Immature natural killer cell (primary cell): Measurements from ENCODE around the gene SNRNP35. TPM values are rescaled to one million over a fixed set of nuclear protein-coding genes. Genes with fewer than 3 reads are reported as not detected.
"Not testable (repeated sequence)": the region's sequence is repeated elsewhere in the genome, so short reads cannot be mapped to it uniquely, and the experiment has no call there.

Experiments
- DNase-seq, 3 donors: peaks; one replicate each; pipeline ENCODE4 v3.0.0; 2022; ENCODE audit warnings: mixed read lengths in 1 of 3
- H3K27ac Mint-ChIP-seq, 6 donors: one replicate each; pipeline ENCODE4 v1.8.0; 2020; ENCODE audit warnings: mixed read lengths in 6 of 6, mild to moderate bottlenecking in 5 of 6, inconsistent platforms in 4 of 6, moderate library complexity in 3 of 6
- H3K27me3 Mint-ChIP-seq, 3 donors: one replicate each; pipeline ENCODE4 v1.8.0; 2020 to 2021; ENCODE audit warnings: low read depth in 3 of 3, mild to moderate bottlenecking in 3 of 3, mixed read lengths in 3 of 3, moderate library complexity in 3 of 3, inconsistent platforms in 1 of 3
- H3K36me3 Mint-ChIP-seq, 3 donors: one replicate each; pipeline ENCODE4 v1.8.0; 2020; ENCODE audit warnings: mixed read lengths in 3 of 3, inconsistent platforms in 2 of 3, mild to moderate bottlenecking in 2 of 3
- H3K4me1 Mint-ChIP-seq, 2 donors: one replicate each; pipeline ENCODE4 v1.8.0; 2020; ENCODE audit warnings: inconsistent platforms in 2 of 2, mild to moderate bottlenecking in 2 of 2, mixed read lengths in 2 of 2, moderate library complexity in 1 of 2
- H3K4me3 Mint-ChIP-seq, 5 donors: one replicate each; pipeline ENCODE4 v1.8.0; 2020; ENCODE audit warnings: mild to moderate bottlenecking in 5 of 5, mixed read lengths in 5 of 5, inconsistent platforms in 3 of 5, moderate library complexity in 3 of 5
- H3K9me3 Mint-ChIP-seq, 6 donors: one replicate each; pipeline ENCODE4 v1.8.0; 2020; ENCODE audit warnings: mild to moderate bottlenecking in 6 of 6, mixed read lengths in 6 of 6, inconsistent platforms in 4 of 6, moderate library complexity in 3 of 6
- polyA plus RNA-seq, 3 donors: library from polyadenylated mRNA; unstranded; fragments of 300-500 nt; fragmentation: Illumina TruSeq; gene quantifications; one replicate each; pipeline ENCODE4 v1.2.3, GENCODE V29; 2021

Gene SNRNP35
- polyA plus RNA-seq, 3 donors from 2014 or later, result 26.2 to 42.3 (median 37.8) TPM

DNA sequence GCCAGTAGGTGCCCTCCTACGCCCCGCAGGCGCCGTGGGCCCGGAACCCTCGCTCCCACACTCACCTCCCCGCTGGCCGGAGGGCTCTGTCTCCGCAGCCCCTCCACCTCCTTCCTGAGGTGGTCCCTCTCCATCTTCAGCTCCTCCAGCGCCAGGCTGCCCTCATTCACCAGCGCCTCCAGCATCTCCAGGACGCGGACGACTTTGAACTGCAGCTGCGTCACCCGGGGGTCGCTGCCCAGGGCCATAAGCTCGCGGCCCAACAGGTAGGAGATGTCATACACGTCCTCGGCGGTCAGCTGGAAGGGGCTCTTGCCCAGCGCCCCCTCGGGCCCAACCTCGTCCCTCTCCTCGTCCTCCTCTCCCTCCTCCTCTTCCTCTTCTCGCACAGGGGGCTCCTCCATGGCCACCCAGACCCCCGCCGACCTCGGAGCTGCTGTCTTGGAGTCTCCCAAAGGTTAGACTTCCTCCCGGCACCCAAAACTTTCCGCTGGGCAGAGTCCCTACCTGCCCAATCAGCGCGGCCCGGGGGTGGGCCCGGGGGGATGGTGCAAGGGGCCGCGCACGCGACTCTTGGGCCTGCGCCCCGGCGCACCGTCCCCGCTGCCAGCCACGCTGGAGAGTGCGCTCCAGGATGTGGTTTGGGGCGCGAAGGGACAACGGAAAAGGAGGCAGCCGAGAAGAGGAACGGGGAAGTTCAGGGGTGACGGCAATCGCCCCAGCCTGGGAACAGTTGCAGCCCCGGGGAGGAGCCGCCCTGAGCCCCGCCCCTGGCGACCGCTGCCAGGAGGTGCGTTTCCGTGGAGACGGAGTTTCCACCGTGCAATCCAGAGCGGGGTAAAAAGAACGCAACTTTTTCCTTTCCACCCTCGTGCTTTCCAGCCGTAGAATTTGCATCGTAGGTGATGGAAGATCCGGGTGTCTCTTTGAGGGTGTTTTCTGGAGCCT lies 21.6 kb upstream of the SNRNP35 start, which contains the start of gene RILPL2:
RILPL2 (minus strand) TSS at position 668 of the 948 bp plus-strand sequence; CDS start at position 404, 264 bp downstream.
- peaks cover 2 to 8% (median 4%) of the 10 kb centered on the region in 3 donors for H3K27me3 Mint-ChIP-seq
- H3K4me1 Mint-ChIP-seq, result peaks cover 41 to 47% of the 10 kb centered on the region in 2 donors
- H3K4me3 Mint-ChIP-seq, result peak within 1 kb of the TSS; percentile 92 to 96 (median 94)
- no peaks in the 10 kb centered on the region for H3K9me3 Mint-ChIP-seq
- H3K27ac Mint-ChIP-seq, result peak within 1 kb of the TSS; percentile 82 to 95 (median 90)
- DNase-seq, result peak; percentile 85 to 88 (median 85)
- H3K36me3 Mint-ChIP-seq, result peaks cover 0 to 1% (median 0%) of the 10 kb centered on the region in 3 donors

- DNase-seq, result no peak
- peak overlapping the region in 1 of 6 donors; percentile 6 for H3K27ac Mint-ChIP-seq
- H3K4me1 Mint-ChIP-seq, result peaks cover 6 to 7% of the 10 kb centered on the region in 2 donors
- H3K27me3 Mint-ChIP-seq, result peaks cover 0 to 7% (median under 1%) of the 10 kb centered on the region in 3 donors
- no peaks in the 10 kb centered on the region for H3K36me3 Mint-ChIP-seq
- H3K9me3 Mint-ChIP-seq, result no peaks in the 10 kb centered on the region
- no peak overlapping the region for H3K4me3 Mint-ChIP-seq
Observed at GRCh38 chr12:123441523-123442164, 16.3 kb upstream of the SNRNP35 start.

DNA sequence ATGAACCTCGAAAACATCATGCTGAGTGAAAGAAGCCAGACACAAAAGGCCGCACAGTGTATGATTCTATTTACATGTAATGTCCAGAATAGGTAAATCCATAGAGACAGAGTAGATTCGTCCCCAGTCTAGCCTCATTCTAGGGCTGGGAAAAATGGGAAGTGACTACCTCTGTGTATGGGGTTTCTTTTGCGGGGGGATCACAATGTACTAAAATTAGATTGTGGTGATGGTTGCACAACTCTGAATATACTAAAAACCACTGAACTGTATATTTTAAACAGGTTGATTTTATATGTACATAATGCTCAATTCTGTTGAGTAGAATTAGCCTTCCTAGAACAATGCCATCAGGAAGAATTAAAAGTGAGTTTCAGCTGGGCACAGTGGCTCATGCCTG lies 15.2 kb upstream of the SNRNP35 start:
- H3K4me1 Mint-ChIP-seq, result peaks cover 1 to 2% of the 10 kb centered on the region in 2 donors
- H3K4me3 Mint-ChIP-seq, result no peak overlapping the region
- no peaks in the 10 kb centered on the region for H3K36me3 Mint-ChIP-seq
- no peak for DNase-seq
- H3K27me3 Mint-ChIP-seq, result peaks cover 0 to 3% (median 0%) of the 10 kb centered on the region in 3 donors
- no peaks in the 10 kb centered on the region for H3K9me3 Mint-ChIP-seq
- H3K27ac Mint-ChIP-seq, result no peak overlapping the region

GRCh38 chr12:123444092-123445026 lies 13.6 kb upstream of the SNRNP35 start:
- no peak for DNase-seq
- peaks cover 13 to 16% of the 10 kb centered on the region in 2 donors for H3K4me1 Mint-ChIP-seq
- no peaks in the 10 kb centered on the region for H3K9me3 Mint-ChIP-seq
- no peak overlapping the region for H3K27ac Mint-ChIP-seq
- H3K27me3 Mint-ChIP-seq, result peaks cover 0 to 4% (median 0%) of the 10 kb centered on the region in 3 donors
- no peak overlapping the region for H3K4me3 Mint-ChIP-seq
- no peaks in the 10 kb centered on the region for H3K36me3 Mint-ChIP-seq

DNA sequence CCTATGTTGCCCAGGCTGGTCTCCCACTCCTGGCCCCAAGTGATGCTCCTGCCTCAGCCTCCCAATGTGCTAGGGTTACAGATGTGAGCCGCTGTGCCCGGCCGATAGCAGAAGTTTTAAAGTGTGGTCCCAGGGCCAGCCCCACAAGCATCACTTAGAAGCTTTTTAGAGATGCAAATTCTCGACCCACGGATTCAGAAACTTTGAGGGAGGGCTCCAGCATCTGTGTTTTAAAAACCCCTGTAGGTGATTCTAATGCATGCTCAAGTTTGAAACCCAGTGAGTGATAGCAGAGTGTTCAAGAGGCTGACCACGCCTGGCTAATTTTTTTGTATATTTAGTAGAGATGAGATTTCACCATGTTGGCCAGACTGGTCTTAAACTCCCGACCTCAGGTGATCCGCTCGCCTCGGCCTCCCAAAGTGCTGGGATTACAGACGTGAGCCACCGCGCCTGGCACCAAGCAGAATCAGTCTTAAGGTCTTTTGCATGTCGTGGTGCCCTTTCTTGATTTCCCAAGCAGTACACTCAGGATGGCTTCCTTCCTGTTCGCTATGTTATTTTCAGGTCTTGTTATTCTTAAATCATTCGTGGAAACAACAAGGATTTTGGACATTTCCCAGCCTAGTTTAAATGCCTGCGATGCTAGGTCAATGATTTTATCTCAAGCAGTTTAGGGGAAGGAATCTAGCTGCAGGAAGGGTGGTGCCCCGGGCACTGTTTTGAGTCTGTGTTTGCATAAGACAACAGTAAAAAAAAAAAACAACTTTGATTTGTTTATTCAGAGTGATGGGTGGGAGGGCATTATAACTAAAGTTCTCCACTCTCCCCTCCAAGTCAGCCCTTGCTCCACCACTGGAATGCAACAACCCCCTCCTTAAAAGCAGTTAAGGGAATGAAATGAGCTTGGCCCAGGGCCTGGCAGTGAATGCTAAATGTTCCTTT lies 12.3 kb upstream of the SNRNP35 start:
- peaks cover 0 to 4% (median 0%) of the 10 kb centered on the region in 3 donors for H3K27me3 Mint-ChIP-seq
- H3K4me1 Mint-ChIP-seq, result peaks cover 13 to 19% of the 10 kb centered on the region in 2 donors
- no peaks in the 10 kb centered on the region for H3K36me3 Mint-ChIP-seq
- H3K9me3 Mint-ChIP-seq, result no peaks in the 10 kb centered on the region
- H3K4me3 Mint-ChIP-seq, result no peak overlapping the region
- H3K27ac Mint-ChIP-seq, result peak overlapping the region in 1 of 6 donors; percentile 58
- DNase-seq, result no peak

- H3K9me3 Mint-ChIP-seq, result no peaks in the 10 kb centered on the region
- no peak for DNase-seq
- H3K36me3 Mint-ChIP-seq, result no peaks in the 10 kb centered on the region
- peaks cover 13 to 19% of the 10 kb centered on the region in 2 donors for H3K4me1 Mint-ChIP-seq
- no peak overlapping the region for H3K4me3 Mint-ChIP-seq
- peak overlapping the region in 1 of 6 donors; percentile 58 for H3K27ac Mint-ChIP-seq
- peaks cover 0 to 4% (median 0%) of the 10 kb centered on the region in 3 donors for H3K27me3 Mint-ChIP-seq
Observed at GRCh38 chr12:123446333-123446713, 11.6 kb upstream of the SNRNP35 start.

GRCh38 chr12:123449249-123449733 lies 8.6 kb upstream of the SNRNP35 start:
- Mint-ChIP-seq H3K36me3 (no peaks in the 10 kb centered on the region), H3K4me1 (peaks cover 13 to 19% of the 10 kb centered on the region in 2 donors), H3K4me3 (peak overlapping the region; percentile 42 to 69 (median 53)), H3K9me3 (no peaks in the 10 kb centered on the region), H3K27me3 (peaks cover 0 to 7% (median 4%) of the 10 kb centered on the region in 3 donors), H3K27ac (peak overlapping the region in 5 of 6 donors; percentile 56 to 77 (median 73))
- no peak for DNase-seq

DNA sequence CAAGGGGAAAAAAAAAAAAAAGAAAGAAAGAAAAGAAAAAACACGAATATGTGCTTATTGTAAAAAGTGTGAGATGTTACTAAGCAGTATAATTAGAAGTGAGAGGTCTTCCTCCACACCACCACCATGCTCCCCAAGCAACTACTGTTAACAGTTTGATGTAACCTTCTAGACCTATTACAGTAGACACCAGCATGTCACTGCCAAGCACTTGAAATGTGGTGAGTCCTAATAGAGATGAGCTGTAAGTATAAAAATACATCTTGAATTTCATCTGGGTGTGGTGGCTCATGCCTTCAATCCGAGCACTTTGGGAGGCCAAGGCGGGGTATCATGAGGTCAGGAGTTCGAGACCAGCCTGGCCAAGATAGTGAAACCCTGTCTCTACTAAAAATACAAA lies 8.1 kb upstream of the SNRNP35 start:
- no peaks in the 10 kb centered on the region for H3K36me3 Mint-ChIP-seq
- DNase-seq, result no peak
- H3K4me1 Mint-ChIP-seq, result peaks cover 13 to 19% of the 10 kb centered on the region in 2 donors
- H3K27me3 Mint-ChIP-seq, result peaks cover 0 to 7% (median 4%) of the 10 kb centered on the region in 3 donors
- H3K27ac Mint-ChIP-seq, result peak overlapping the region in 3 of 6 donors; percentile 70 to 76 (median 73)
- no peaks in the 10 kb centered on the region for H3K9me3 Mint-ChIP-seq
- H3K4me3 Mint-ChIP-seq, result no peak overlapping the region

GRCh38 chr12:123450636-123451035 lies 7.3 kb upstream of the SNRNP35 start:
- DNase-seq, result no peak
- Mint-ChIP-seq H3K4me3 (no peak overlapping the region), H3K36me3 (no peaks in the 10 kb centered on the region), H3K4me1 (peaks cover 13 to 19% of the 10 kb centered on the region in 2 donors), H3K27ac (no peak overlapping the region), H3K9me3 (no peaks in the 10 kb centered on the region), H3K27me3 (peaks cover 0 to 5% (median 4%) of the 10 kb centered on the region in 3 donors)

GRCh38 chr12:123452276-123452550 lies 5.7 kb upstream of the SNRNP35 start:
- H3K27me3 Mint-ChIP-seq, DNase-seq, H3K36me3 Mint-ChIP-seq, H3K4me3 Mint-ChIP-seq, H3K9me3 Mint-ChIP-seq: not testable (repeated sequence)
- peak overlapping the region in 1 of 6 donors; percentile 17 for H3K27ac Mint-ChIP-seq
- H3K4me1 Mint-ChIP-seq, result peaks cover 14 to 19% of the 10 kb centered on the region in 2 donors

DNA sequence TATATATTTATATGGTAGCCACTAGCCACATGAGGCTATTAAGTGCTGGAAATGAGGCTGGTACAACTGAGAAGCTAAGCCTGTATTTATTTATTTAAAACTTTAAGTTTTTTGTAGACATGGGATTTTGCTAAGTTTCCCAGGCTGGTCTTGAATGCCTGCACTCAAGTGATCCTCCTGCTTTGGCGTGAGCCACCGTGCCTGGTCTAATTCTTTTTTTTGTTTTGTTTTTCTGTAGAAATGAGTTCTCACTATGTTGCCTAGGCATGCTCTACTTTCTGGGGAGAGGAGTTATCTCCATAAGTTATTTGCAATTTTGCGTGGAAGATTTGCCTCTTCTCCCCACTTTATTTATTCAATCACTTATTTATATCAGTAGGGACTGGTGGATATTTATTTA lies 4.8 kb upstream of the SNRNP35 start:
- H3K27ac Mint-ChIP-seq, result peak overlapping the region in 1 of 6 donors; percentile 17

GRCh38 chr12:123463174-123463573 lies 5.2 kb downstream of the SNRNP35 start:
- H3K4me3 Mint-ChIP-seq, DNase-seq, H3K27me3 Mint-ChIP-seq, H3K9me3 Mint-ChIP-seq, H3K27ac Mint-ChIP-seq: not testable (repeated sequence)
- H3K36me3 Mint-ChIP-seq, result peaks cover 4 to 21% (median 4%) of the 10 kb centered on the region in 3 donors
- peaks cover 32 to 50% of the 10 kb centered on the region in 2 donors for H3K4me1 Mint-ChIP-seq

More for the DNA sequence above, 4.8 kb upstream of the SNRNP35 start:
- peaks cover 4 to 9% (median 6%) of the 10 kb centered on the region in 3 donors for H3K27me3 Mint-ChIP-seq
- DNase-seq, result peak; percentile 23 to 53 (median 38)
- H3K4me1 Mint-ChIP-seq, result peaks cover 17% of the 10 kb centered on the region in 2 donors
- H3K4me3 Mint-ChIP-seq, result no peak overlapping the region
- no peaks in the 10 kb centered on the region for H3K36me3 Mint-ChIP-seq
- H3K9me3 Mint-ChIP-seq, result no peaks in the 10 kb centered on the region
